Measurements from ENCODE around the gene SEMA3E.

DNA sequence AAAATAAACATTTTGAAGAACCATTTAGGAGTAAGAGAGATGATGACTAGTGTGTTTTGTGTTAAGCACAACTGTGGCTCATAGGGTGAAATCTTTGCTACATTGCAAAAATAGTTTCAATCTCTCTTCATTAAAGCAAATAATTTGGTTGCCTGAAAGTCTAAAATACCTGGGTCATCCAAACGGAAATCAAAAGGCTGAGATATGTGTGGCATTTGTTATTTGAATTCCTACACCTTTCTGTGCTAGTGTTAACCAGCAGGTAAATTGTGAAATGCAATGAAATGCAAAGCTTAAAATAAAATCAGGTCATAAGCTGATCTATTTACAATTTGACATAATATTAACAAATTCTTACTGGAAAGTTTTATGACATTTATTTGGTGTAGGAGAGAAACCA, 40.9 kb upstream of the SEMA3E start:
- no peak for TF ChIP-seq YY1 (IDR thresholded peaks at IDR 0.05; ENCODE audit: insufficient read depth, insufficient read length)
- no peak for TF ChIP-seq ZNF274 (IDR thresholded peaks at IDR 0.05; ENCODE audit: low read depth, low read length)
